HEK293 (cell line): Measurements from ENCODE around the gene WIPF3.

Source experiments
- CTCF ChIA-PET: fragments of 350-600 bp; formaldehyde crosslinking; extraction: SDS; loops from one replicate; lab custom pipeline; 2021; ENCODE audit warnings: antibody characterized with exemption; lab: Yijun Ruan, JAX
- POLR2A ChIA-PET: fragments of 300-600 bp; formaldehyde crosslinking; extraction: SDS; loops from one replicate; lab custom pipeline; 2020; ENCODE audit warnings: antibody characterized with exemption, inconsistent platforms; lab: Yijun Ruan, JAX
- H3K27ac ChIP-seq: fragments of 200-500 bp; sonication (Bioruptor generic); 2 replicates; pipeline ENCODE4 v1.5.1; 2014; ENCODE audit warnings: low read depth, low read length, control low read depth, inconsistent platforms; ENCODE audit errors: extremely low read depth
- H3K36me3 ChIP-seq, 2 experiments: fragments of 200-500 bp in 1 of 2; sonication (Bioruptor generic) in 1 of 2; 1 replicate in 1 of 2; 2 replicates in 1 of 2; pipeline ENCODE4 v1.5.1; 2014 to 2017; ENCODE audit warnings: inconsistent platforms in 2 of 2, low read length in 2 of 2; ENCODE audit not compliant: control insufficient read depth in 2 of 2, insufficient read depth in 1 of 2
- H3K4me1 ChIP-seq: fragments of 200-500 bp; sonication (Bioruptor generic); 2 replicates; pipeline ENCODE4 v1.5.1; 2014; ENCODE audit warnings: mild to moderate bottlenecking, low read length, inconsistent platforms; ENCODE audit not compliant: control insufficient read depth, insufficient read depth
- H3K4me3 ChIP-seq: 2 replicates; pipeline ENCODE4 v1.5.1; 2011; ENCODE audit warnings: low read depth, mild to moderate bottlenecking, control low read depth, low read length, moderate library complexity
- H3K9me3 ChIP-seq: fragments of 200-500 bp; sonication (Bioruptor generic); 2 replicates; pipeline ENCODE4 v1.5.1; 2014; ENCODE audit warnings: low read depth, low read length, inconsistent platforms; ENCODE audit not compliant: control insufficient read depth, insufficient read depth
- MYNN ChIP-seq: fragments of 450-650 bp; formaldehyde crosslinking; IDR thresholded peaks from 2 replicates; pipeline ENCODE4 v1.5.1; 2016; ENCODE audit warnings: missing biosample characterization, missing genetic modification characterization, borderline replicate concordance
- TCF7L2 ChIP-seq: IDR thresholded peaks from 2 replicates; pipeline ENCODE4 v1.6.1; 2011; ENCODE audit warnings: low read depth, mild to moderate bottlenecking, inconsistent platforms, low read length, moderate library complexity, borderline replicate concordance
- YY2 ChIP-seq: fragments of 450-650 bp; formaldehyde crosslinking; IDR thresholded peaks from 2 replicates; pipeline ENCODE4 v1.5.1; 2016; ENCODE audit warnings: missing biosample characterization, missing genetic modification characterization
- ZBTB10 ChIP-seq: fragments of 450-650 bp; formaldehyde crosslinking; IDR thresholded peaks from 2 replicates; pipeline ENCODE4 v1.5.1; 2016; ENCODE audit warnings: missing biosample characterization, missing genetic modification characterization
- ZBTB17 ChIP-seq: fragments of 450-650 bp; formaldehyde crosslinking; IDR thresholded peaks from 2 replicates; pipeline ENCODE4 v1.5.1; 2016; ENCODE audit warnings: missing biosample characterization, missing genetic modification characterization
- ZNF114 ChIP-seq: fragments of 450-650 bp; formaldehyde crosslinking; IDR thresholded peaks from 2 replicates; pipeline ENCODE4 v1.5.0; 2017; ENCODE audit warnings: missing biosample characterization, missing genetic modification characterization
- ZNF335 ChIP-seq: fragments of 450-650 bp; formaldehyde crosslinking; conservative IDR thresholded peaks from 2 replicates; pipeline ENCODE4 v1.5.1; 2016; ENCODE audit warnings: missing biosample characterization, missing genetic modification characterization
- ZNF423 ChIP-seq: fragments of 450-650 bp; formaldehyde crosslinking; IDR thresholded peaks from 2 replicates; pipeline ENCODE4 v1.5.1; 2016; ENCODE audit warnings: missing biosample characterization, missing genetic modification characterization
- ZNF473 ChIP-seq: fragments of 450-650 bp; formaldehyde crosslinking; IDR thresholded peaks from 2 replicates; pipeline ENCODE4 v1.5.1; 2017; ENCODE audit warnings: missing biosample characterization, missing genetic modification characterization
- ZNF488 ChIP-seq: fragments of 450-650 bp; formaldehyde crosslinking; IDR thresholded peaks from 2 replicates; pipeline ENCODE4 v1.5.1; 2016; ENCODE audit warnings: missing biosample characterization, missing genetic modification characterization
- ZNF600 ChIP-seq: fragments of 450-650 bp; formaldehyde crosslinking; IDR thresholded peaks from 2 replicates; pipeline ENCODE4 v1.5.1; 2016; ENCODE audit warnings: missing biosample characterization, missing genetic modification characterization
- ZNF704 ChIP-seq: fragments of 450-650 bp; formaldehyde crosslinking; IDR thresholded peaks from 2 replicates; pipeline ENCODE4 v1.5.1; 2016; ENCODE audit warnings: missing biosample characterization, missing genetic modification characterization
- ZNF76 ChIP-seq: fragments of 450-650 bp; formaldehyde crosslinking; IDR thresholded peaks from 2 replicates; pipeline ENCODE4; 2016; ENCODE audit warnings: low read depth, missing biosample characterization, missing genetic modification characterization, borderline replicate concordance
- ZNF777 ChIP-seq: fragments of 450-650 bp; formaldehyde crosslinking; IDR thresholded peaks from 2 replicates; pipeline ENCODE4 v1.5.1; 2017; ENCODE audit warnings: missing biosample characterization, missing genetic modification characterization, borderline replicate concordance
- TF ChIP-seq, protein P1 (sequence below): fragments of 450-650 bp; formaldehyde crosslinking; IDR thresholded peaks from 2 replicates; pipeline ENCODE4 v1.5.1; 2016; ENCODE audit warnings: missing biosample characterization, missing genetic modification characterization
- TF ChIP-seq, protein P2 (sequence below): fragments of 450-650 bp; formaldehyde crosslinking; IDR thresholded peaks from 2 replicates; pipeline ENCODE4 v1.5.1; 2017; ENCODE audit warnings: missing biosample characterization, missing genetic modification characterization
- TF ChIP-seq, protein P3 (sequence below): fragments of 450-650 bp; formaldehyde crosslinking; IDR thresholded peaks from 2 replicates; pipeline ENCODE4 v1.5.1; 2017; ENCODE audit warnings: missing biosample characterization, missing genetic modification characterization

WIPF3 gene

DNA sequence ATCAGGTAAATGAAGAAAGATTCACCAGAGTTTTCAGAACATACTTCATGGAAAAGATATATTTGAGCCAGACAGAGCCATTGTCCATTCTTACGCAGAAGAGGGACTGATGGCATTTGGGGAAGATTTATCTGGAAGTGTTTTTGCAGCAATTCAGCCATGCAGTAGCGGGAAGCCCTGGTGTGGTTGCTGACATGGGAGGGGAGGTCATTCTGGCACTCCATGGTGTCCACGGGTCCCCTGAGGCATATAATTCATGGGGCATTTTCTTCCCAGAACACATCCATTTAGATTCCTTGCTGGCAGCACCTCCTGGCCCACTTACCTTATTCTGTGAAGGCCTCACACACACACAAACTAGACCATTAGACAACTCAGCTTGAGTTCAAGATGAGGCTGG is 55.6 kb downstream of the WIPF3 start:
- Histone ChIP-seq H3K27ac (no peak overlapping the region), H3K9me3 (no peaks in the 10 kb centered on the region), H3K36me3 (no peaks in the 10 kb centered on the region), H3K4me1 (peaks cover 3% of the 10 kb centered on the region), H3K4me3 (no peak overlapping the region)
- TF ChIP-seq ZBTB10 (tag by site-specific recombination), result no peak
- no peak for TF ChIP-seq ZNF473 (tag by site-specific recombination)
- no peak for TF ChIP-seq ZNF777 (tag by site-specific recombination)
- no peak for TF ChIP-seq TCF7L2
- no peak for TF ChIP-seq ZNF488 (tag by site-specific recombination)
- TF ChIP-seq ZNF704 (tag by site-specific recombination), result no peak
- no peak for TF ChIP-seq ZNF600 (tag by site-specific recombination)
- TF ChIP-seq MYNN (tag by site-specific recombination), result no peak
- TF ChIP-seq ZNF114 (tag by site-specific recombination), result no peak
- no peak for TF ChIP-seq ZNF423 (tag by site-specific recombination)
- TF ChIP-seq ZNF335, result no peak
- no peak for TF ChIP-seq ZBTB17 (tag by site-specific recombination)
- TF ChIP-seq, protein P1, sequence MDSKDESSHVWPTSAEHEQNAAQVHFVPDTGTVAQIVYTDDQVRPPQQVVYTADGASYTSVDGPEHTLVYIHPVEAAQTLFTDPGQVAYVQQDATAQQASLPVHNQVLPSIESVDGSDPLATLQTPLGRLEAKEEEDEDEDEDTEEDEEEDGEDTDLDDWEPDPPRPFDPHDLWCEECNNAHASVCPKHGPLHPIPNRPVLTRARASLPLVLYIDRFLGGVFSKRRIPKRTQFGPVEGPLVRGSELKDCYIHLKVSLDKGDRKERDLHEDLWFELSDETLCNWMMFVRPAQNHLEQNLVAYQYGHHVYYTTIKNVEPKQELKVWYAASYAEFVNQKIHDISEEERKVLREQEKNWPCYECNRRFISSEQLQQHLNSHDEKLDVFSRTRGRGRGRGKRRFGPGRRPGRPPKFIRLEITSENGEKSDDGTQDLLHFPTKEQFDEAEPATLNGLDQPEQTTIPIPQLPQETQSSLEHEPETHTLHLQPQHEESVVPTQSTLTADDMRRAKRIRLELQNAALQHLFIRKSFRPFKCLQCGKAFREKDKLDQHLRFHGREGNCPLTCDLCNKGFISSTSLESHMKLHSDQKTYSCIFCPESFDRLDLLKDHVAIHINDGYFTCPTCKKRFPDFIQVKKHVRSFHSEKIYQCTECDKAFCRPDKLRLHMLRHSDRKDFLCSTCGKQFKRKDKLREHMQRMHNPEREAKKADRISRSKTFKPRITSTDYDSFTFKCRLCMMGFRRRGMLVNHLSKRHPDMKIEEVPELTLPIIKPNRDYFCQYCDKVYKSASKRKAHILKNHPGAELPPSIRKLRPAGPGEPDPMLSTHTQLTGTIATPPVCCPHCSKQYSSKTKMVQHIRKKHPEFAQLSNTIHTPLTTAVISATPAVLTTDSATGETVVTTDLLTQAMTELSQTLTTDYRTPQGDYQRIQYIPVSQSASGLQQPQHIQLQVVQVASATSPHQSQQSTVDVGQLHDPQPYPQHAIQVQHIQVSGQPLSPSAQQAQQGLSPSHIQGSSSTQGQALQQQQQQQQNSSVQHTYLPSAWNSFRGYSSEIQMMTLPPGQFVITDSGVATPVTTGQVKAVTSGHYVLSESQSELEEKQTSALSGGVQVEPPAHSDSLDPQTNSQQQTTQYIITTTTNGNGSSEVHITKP (tag by site-specific recombination), result no peak
- TF ChIP-seq YY2 (tag by site-specific recombination), result no peak
- TF ChIP-seq, protein P2, sequence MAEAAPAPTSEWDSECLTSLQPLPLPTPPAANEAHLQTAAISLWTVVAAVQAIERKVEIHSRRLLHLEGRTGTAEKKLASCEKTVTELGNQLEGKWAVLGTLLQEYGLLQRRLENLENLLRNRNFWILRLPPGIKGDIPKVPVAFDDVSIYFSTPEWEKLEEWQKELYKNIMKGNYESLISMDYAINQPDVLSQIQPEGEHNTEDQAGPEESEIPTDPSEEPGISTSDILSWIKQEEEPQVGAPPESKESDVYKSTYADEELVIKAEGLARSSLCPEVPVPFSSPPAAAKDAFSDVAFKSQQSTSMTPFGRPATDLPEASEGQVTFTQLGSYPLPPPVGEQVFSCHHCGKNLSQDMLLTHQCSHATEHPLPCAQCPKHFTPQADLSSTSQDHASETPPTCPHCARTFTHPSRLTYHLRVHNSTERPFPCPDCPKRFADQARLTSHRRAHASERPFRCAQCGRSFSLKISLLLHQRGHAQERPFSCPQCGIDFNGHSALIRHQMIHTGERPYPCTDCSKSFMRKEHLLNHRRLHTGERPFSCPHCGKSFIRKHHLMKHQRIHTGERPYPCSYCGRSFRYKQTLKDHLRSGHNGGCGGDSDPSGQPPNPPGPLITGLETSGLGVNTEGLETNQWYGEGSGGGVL (tag by site-specific recombination), result no peak
- TF ChIP-seq ZNF76, result no peak
- TF ChIP-seq, protein P3, sequence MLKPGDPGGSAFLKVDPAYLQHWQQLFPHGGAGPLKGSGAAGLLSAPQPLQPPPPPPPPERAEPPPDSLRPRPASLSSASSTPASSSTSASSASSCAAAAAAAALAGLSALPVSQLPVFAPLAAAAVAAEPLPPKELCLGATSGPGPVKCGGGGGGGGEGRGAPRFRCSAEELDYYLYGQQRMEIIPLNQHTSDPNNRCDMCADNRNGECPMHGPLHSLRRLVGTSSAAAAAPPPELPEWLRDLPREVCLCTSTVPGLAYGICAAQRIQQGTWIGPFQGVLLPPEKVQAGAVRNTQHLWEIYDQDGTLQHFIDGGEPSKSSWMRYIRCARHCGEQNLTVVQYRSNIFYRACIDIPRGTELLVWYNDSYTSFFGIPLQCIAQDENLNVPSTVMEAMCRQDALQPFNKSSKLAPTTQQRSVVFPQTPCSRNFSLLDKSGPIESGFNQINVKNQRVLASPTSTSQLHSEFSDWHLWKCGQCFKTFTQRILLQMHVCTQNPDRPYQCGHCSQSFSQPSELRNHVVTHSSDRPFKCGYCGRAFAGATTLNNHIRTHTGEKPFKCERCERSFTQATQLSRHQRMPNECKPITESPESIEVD, result no peak
- ChIA-PET CTCF (no interaction called here), POLR2A (no interaction called here)
